Measurements from ENCODE around the gene ADCK1. TPM values are rescaled to one million over a fixed set of nuclear protein-coding genes. Genes with fewer than 3 reads are reported as not detected.

The ADCK1 gene
- total RNA-seq, 1 experiment from 2014 or later = 12.2 TPM

- Histone ChIP-seq H2BK120ac (ENCODE audit: low read depth, low read length, poor library complexity, severe bottlenecking) (no peak overlapping the region), H2BK15ac (ENCODE audit: low read depth, low read length) (no peak overlapping the region), H3K23ac (ENCODE audit: insufficient read length, low read depth, low read length) (no peak overlapping the region), H3K9me3 (ENCODE audit: control insufficient read depth, low read depth, low read length) (no peaks in the 10 kb centered on the region), H3K56ac (ENCODE audit: insufficient read length, low read depth, low read length) (no peak overlapping the region), H3K4me1 (ENCODE audit: insufficient read depth, low read length) (no peaks in the 10 kb centered on the region), H4K91ac (ENCODE audit: insufficient read length, low read depth, low read length) (no peak overlapping the region), H2BK20ac (ENCODE audit: low read depth, low read length, poor library complexity, severe bottlenecking) (no peak overlapping the region), H2AFZ (ENCODE audit: low read length) (no peak overlapping the region), H3K79me2 (ENCODE audit: insufficient read depth, low read length) (no peaks in the 10 kb centered on the region), H3T11ph (ENCODE audit: low read length) (no peak overlapping the region), H4K20me1 (ENCODE audit: control insufficient read depth, insufficient read depth, insufficient read length) (no peaks in the 10 kb centered on the region), H3K18ac (ENCODE audit: insufficient read length, low read depth, low read length) (no peak overlapping the region), H4K8ac (replicated peaks; ENCODE audit: insufficient read length, low read depth, low read length) (no peak overlapping the region), H3K14ac (ENCODE audit: insufficient read depth, low read length) (no peak overlapping the region), H2BK12ac (ENCODE audit: insufficient read length, low read depth, low read length) (no peak overlapping the region), H3K4ac (ENCODE audit: low read depth, low read length) (no peak overlapping the region), H3K27ac (ENCODE audit: insufficient read length, low read depth, low read length) (no peak overlapping the region), H2BK5ac (ENCODE audit: insufficient read length, low read length) (no peak overlapping the region), H3K4me2 (ENCODE audit: insufficient read depth, insufficient read length, low read length) (no peak overlapping the region), H3K27me3 (ENCODE audit: insufficient read depth, low read length) (no peaks in the 10 kb centered on the region), H3K79me1 (ENCODE audit: insufficient read depth, low read depth, low read length, poor library complexity, severe bottlenecking) (no peaks in the 10 kb centered on the region), H3K23me2 (ENCODE audit: insufficient read length, low read depth, low read length, poor library complexity, severe bottlenecking) (no peaks in the 10 kb centered on the region), H3K9ac (ENCODE audit: extremely low read depth, insufficient read length, low read length) (no peak overlapping the region), H4K5ac (ENCODE audit: insufficient read length, low read depth, low read length) (no peak overlapping the region), H2AK5ac (ENCODE audit: insufficient read length, low read length) (no peak overlapping the region)
- Mint-ChIP-seq H3K27ac (no peak overlapping the region), H3K4me3 (no peak overlapping the region), H3K27me3 (ENCODE audit: low read depth) (no peaks in the 10 kb centered on the region; the same call in 1 of the 2 replicates), H3K36me3 (ENCODE audit: insufficient read depth in 1 of 3, low read depth in 3 of 3) (peaks cover 0 to 2% (median 0%) of the 10 kb centered on the region in 3 experiments; a peak in 3 of 7 replicates), H3K4me1 (peaks cover 0 to 8% of the 10 kb centered on the region in 2 experiments; a peak in 2 of 4 replicates), H3K9me3 (peaks cover 0 to 3% of the 10 kb centered on the region in 2 experiments; a peak in 1 of 5 replicates)
- TF ChIP-seq, protein P1, sequence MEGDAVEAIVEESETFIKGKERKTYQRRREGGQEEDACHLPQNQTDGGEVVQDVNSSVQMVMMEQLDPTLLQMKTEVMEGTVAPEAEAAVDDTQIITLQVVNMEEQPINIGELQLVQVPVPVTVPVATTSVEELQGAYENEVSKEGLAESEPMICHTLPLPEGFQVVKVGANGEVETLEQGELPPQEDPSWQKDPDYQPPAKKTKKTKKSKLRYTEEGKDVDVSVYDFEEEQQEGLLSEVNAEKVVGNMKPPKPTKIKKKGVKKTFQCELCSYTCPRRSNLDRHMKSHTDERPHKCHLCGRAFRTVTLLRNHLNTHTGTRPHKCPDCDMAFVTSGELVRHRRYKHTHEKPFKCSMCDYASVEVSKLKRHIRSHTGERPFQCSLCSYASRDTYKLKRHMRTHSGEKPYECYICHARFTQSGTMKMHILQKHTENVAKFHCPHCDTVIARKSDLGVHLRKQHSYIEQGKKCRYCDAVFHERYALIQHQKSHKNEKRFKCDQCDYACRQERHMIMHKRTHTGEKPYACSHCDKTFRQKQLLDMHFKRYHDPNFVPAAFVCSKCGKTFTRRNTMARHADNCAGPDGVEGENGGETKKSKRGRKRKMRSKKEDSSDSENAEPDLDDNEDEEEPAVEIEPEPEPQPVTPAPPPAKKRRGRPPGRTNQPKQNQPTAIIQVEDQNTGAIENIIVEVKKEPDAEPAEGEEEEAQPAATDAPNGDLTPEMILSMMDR (conservative IDR thresholded peaks at IDR 0.05) = no peak
- DNase-seq = no peak
- WGBS (ENCODE audit: extremely low coverage, insufficient read length, low lambda C conversion rate) = no CpG with 5 or more reads among the region's 7 CpGs
These were observed 38.0 kb downstream of the ADCK1 start for GRCh38 chr14:77837926-77838325.
